WERI-Rb-1 (cell line): ENCODE results near the gene STEAP1B.
"Not testable (repeated sequence)": the region's sequence is repeated elsewhere in the genome, so short reads cannot be mapped to it uniquely, and the experiment has no call there.

Source experiments
- DNase-seq: peaks from one replicate; pipeline ENCODE4 v3.0.0-alpha.2; 2020
- H3K27ac ChIP-seq: fragments of 250-450 bp; sonication (Bioruptor Pico); 2 replicates; pipeline ENCODE4 v1.5.1; 2020; ENCODE audit warnings: mild to moderate bottlenecking, moderate library complexity
- H3K27me3 ChIP-seq: fragments of 250-450 bp; sonication (Bioruptor Pico); 2 replicates; pipeline ENCODE4 v1.5.1; 2021; ENCODE audit warnings: mild to moderate bottlenecking, low read depth, moderate library complexity; ENCODE audit not compliant: insufficient read depth, severe bottlenecking
- H3K36me3 ChIP-seq: fragments of 250-450 bp; sonication (Bioruptor Pico); 2 replicates; pipeline ENCODE4 v1.5.1; 2020; ENCODE audit warnings: mild to moderate bottlenecking, moderate library complexity
- H3K4me3 ChIP-seq: 2 replicates; pipeline ENCODE4 v1.5.1; 2011; ENCODE audit warnings: low read depth, mild to moderate bottlenecking, control low read depth, low read length
- H3K9me3 ChIP-seq: fragments of 250-450 bp; sonication (Bioruptor Pico); 2 replicates; pipeline ENCODE4 v1.5.1; 2021; ENCODE audit warnings: mild to moderate bottlenecking, moderate library complexity; ENCODE audit not compliant: severe bottlenecking
- TF ChIP-seq, protein P1 (sequence below): IDR thresholded peaks from 2 replicates; pipeline ENCODE4 v1.5.1; 2011; ENCODE audit warnings: low read depth, mild to moderate bottlenecking, control low read depth, inconsistent platforms, low read length

Gene STEAP1B

DNA sequence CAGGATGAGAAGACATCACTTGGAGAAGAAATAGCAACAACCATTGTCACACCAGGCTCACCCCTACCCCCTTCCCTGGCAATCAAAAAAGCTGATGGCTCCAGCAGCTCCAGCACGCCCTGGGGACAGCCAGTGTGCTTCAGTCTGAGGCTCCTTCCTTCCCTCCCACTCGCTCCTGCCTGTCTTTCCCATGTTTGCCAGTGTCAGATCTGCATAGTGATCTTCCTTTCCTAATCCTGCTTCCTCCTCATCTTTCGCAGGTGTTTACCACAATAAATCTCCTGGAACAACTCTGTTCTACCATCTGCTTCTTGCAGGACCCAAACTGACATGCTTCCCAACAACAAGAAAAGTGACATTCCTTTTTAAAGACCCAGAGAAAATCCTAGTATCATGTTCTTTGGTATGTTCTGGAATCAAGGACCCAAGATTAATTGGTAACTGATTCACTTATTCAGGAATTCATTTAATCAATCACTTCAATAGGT lies 57.1 kb downstream of the STEAP1B start:
- H3K27me3 ChIP-seq: no peaks in the 10 kb centered on the region
- H3K27ac ChIP-seq: no peak overlapping the region
- DNase-seq: peak; percentile 35
- no peaks in the 10 kb centered on the region for H3K9me3 ChIP-seq
- no peak overlapping the region for H3K4me3 ChIP-seq
- no peaks in the 10 kb centered on the region for H3K36me3 ChIP-seq
- TF ChIP-seq, protein P1, sequence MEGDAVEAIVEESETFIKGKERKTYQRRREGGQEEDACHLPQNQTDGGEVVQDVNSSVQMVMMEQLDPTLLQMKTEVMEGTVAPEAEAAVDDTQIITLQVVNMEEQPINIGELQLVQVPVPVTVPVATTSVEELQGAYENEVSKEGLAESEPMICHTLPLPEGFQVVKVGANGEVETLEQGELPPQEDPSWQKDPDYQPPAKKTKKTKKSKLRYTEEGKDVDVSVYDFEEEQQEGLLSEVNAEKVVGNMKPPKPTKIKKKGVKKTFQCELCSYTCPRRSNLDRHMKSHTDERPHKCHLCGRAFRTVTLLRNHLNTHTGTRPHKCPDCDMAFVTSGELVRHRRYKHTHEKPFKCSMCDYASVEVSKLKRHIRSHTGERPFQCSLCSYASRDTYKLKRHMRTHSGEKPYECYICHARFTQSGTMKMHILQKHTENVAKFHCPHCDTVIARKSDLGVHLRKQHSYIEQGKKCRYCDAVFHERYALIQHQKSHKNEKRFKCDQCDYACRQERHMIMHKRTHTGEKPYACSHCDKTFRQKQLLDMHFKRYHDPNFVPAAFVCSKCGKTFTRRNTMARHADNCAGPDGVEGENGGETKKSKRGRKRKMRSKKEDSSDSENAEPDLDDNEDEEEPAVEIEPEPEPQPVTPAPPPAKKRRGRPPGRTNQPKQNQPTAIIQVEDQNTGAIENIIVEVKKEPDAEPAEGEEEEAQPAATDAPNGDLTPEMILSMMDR: no peak

DNA sequence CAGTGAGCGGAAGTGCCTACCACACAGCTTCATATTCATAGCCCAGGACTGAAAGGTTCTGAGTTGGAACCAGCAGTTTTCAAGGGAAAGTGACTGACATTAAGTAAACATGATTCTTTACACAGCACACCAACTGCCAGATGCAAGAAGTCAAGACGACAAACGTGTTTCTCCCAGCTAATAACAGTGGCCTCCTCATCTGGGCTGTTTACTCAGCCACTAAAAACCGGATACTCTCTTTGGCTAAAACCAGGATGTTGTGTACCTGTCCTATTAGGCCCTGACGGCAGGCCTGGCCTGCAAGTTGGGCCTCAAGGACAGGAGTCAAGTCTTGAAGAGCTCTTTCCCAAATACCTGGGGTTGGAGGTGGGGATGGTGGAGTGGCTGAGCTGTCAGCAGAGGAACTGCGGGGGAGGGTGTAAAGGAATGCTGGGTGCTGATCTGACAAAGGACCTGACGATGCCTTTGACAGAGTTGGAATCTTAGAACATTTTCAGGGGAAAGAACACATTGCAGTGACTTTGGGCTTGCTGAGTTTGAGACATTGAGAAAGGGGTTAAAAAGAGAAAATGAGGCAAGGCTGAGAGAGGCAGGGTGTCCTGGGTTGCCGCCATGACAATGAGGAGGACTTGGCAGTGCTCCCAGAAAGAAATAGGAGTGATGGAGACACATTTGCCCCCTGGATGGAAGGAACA lies 57.7 kb downstream of the STEAP1B start:
- no peak overlapping the region for H3K27ac ChIP-seq
- no peaks in the 10 kb centered on the region for H3K36me3 ChIP-seq
- H3K4me3 ChIP-seq: no peak overlapping the region
- no peak for DNase-seq
- H3K27me3 ChIP-seq: no peaks in the 10 kb centered on the region
- TF ChIP-seq, protein P1: no peak
- H3K9me3 ChIP-seq: no peaks in the 10 kb centered on the region

DNA sequence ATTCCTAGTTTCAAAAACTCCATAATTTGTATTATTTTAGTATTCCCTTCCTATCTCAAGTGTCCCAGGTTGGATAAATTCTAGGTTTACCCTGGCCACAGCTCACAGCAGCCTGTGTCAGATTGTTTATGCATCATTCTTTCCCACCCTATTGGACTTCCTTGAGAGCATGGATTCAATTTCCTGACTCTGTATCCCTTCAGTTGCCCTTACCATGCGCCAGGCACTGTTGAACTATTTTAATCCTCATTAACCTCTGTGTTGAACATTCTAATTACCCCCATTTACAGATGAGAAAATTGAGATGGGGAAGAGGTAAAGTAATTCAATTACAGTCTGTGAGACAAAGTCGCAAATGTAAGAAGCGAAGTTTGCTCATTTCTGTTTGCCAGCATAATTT lies 58.8 kb downstream of the STEAP1B start:
- TF ChIP-seq, protein P1: no peak
- H3K36me3 ChIP-seq: no peaks in the 10 kb centered on the region
- no peaks in the 10 kb centered on the region for H3K9me3 ChIP-seq
- no peaks in the 10 kb centered on the region for H3K27me3 ChIP-seq
- no peak overlapping the region for H3K4me3 ChIP-seq
- H3K27ac ChIP-seq: no peak overlapping the region
- no peak for DNase-seq

DNA sequence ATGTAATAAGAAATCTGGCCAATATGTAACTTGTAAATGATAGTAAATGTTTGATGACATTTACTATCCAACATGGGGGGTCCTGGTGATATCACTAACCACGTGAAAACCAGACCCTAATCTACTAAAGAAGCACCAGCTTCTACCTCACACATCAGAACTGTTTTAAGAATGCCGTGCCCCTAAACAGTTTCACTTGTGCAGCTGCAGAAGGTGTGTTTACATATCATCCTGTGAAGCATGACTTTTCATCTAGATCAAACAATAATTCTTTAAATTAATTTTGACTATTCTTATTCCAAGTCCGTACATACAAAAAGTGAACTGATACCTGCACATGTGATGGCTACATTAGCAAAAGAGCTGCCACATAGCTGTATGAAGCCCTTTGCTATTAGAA lies 61.0 kb downstream of the STEAP1B start:
- no peak overlapping the region for H3K4me3 ChIP-seq
- H3K36me3 ChIP-seq: no peaks in the 10 kb centered on the region
- no peak overlapping the region for H3K27ac ChIP-seq
- no peaks in the 10 kb centered on the region for H3K27me3 ChIP-seq
- H3K9me3 ChIP-seq: no peaks in the 10 kb centered on the region
- no peak for DNase-seq
- TF ChIP-seq, protein P1: no peak

DNA sequence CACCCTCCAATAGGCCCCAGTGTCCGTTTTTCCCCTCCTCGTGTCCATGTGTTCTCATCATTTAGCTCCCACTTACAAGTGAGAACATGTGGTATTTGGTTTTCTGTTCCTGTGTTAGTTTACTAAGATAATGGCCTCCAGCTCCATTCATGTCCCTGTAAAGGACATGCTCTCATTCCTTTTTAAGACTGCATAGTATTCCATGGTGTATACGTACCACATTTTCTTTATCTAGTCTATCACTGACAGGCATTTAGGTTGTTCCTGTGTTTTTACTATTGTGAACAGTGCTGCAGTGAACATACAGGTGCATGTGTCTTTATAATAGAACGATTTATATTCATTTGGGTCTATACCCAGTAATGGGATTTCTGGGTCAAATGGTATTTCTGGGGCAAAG lies 63.4 kb downstream of the STEAP1B start:
- H3K27ac ChIP-seq, H3K4me3 ChIP-seq, H3K27me3 ChIP-seq, H3K9me3 ChIP-seq, H3K36me3 ChIP-seq, DNase-seq: not testable (repeated sequence)

DNA sequence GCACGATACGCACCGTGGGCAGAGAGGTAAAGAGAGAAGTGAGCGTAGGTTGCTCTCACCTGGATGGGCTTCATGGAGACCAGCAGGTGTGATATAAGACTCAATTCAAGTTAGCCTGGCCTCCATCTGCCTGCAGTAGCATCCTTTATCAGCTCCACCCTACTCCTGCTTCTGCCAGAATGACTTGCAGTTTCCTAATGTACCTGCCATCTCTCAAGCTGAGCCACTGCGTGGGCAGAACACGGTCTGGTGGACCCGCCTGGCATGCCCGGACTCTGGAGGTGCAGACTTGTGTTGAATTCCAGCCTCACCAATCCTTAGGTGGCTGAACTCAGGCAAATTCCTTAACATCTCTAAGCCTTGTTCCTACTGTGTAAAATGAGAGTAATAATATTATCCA lies 64.3 kb downstream of the STEAP1B start:
- Histone ChIP-seq H3K4me3 (no peak overlapping the region), H3K9me3 (no peaks in the 10 kb centered on the region), H3K27me3 (no peaks in the 10 kb centered on the region), H3K36me3 (no peaks in the 10 kb centered on the region), H3K27ac (no peak overlapping the region)
- no peak for DNase-seq
- TF ChIP-seq, protein P1: no peak
